GM21576 (cell line): ENCODE measurements around the gene ARHGAP26.
A peak's percentile ranks its signal among the peaks of the same experiment; 100 is the strongest.

ENCODE experiments used
- ATAC-seq: cut with Tn5 transposase; IDR thresholded peaks from one replicate; pipeline ENCODE4 v1.9.1; 2021; ENCODE audit warnings: mild to moderate bottlenecking, moderate library complexity; ENCODE audit not compliant: unreplicated experiment

The ARHGAP26 gene

DNA sequence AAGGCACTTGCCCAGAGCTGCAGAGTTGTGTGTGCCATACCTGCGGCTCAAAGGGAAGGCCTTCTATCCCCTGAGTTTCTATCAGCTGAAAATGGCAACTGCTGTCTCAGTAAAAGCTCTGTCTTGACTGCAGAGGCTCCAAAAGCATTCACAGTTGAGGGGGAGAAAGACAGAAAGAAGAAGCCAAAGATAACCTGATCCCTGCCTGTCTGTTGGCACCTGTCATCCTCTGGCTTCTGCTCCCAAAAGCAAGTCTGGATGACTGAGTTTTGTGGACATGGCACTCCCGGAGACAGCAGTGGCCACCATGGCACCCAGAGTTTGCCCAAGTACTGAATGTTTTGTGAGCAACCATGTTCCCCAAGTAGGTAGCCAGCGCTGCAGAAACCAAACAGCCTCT, 456.7 kb downstream of the ARHGAP26 start:
- ATAC-seq = no peak

DNA sequence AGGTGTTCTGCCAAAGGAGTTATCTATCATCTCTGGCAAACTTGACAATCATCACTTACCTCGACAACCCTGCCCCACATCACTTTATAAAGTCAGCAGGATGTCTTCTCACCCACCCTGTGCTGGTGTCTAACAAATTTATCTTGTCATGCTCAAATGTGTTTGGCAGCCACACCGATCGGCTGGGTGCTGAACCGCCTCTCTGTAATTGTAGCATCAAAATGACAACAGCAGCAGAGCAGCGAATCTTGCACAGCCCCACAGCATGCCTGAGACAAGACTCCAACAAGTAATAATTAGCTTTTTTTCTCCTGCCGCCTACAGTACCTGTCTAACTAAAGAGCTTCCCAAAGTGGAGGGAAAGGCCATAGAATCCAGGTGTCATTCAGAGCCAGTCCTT, 457.1 kb downstream of the ARHGAP26 start:
- ATAC-seq = no peak

DNA sequence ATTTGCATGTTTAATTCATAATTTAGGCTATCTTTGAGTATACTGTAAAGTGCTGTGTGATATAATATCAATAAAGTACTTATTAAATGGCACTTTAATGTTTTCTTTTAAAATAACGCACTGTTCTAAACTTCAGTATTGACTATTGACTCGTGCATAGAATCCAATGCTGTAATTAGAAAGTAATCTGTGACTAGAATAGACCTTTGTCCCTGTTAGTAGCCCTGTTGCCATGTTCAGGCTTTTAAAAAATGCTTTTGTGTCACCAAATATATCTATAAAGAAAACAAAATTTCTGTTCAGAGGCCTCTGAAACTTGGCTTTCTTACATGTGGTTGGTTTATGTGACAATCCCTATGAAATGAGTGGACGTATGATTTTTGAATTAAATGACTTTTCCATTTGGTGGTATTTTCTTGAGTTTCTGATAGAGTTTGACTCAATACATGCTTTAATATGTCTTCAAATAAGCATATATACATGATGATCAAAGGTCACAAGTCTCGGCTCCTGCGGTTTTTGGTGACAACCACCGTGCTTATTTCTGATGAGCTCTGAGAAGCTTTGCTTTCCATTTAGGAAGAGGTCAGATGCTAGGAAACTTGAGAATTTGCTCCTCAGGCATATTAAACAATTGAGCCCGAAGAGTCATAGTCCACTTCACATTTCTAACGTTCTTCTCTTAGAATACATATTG, 458.6 kb downstream of the ARHGAP26 start:
- ATAC-seq = no peak

DNA sequence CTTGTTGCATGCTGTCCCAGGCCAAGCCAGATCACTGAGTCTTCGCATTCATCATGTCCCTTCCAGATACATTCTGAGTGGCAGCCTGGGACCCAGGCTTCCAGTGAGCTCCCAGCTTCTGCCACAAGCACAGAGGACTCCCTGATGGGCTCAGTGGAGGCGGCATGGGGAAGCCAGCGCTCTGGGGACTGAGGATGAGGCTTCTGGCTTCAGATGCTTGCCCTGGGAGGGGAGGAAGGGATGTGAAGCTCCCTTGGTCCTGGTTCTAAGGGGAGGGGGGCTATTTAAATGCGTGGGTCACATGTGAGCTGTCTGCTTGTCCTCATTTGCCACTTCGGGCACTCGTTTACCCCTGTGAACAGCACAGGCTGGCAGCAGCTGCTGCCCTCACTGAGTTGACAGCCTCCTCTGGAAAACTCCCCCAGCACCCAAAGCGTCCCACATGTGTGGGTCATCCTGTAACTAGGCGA, 459.3 kb downstream of the ARHGAP26 start:
- ATAC-seq = peak; percentile 39

DNA sequence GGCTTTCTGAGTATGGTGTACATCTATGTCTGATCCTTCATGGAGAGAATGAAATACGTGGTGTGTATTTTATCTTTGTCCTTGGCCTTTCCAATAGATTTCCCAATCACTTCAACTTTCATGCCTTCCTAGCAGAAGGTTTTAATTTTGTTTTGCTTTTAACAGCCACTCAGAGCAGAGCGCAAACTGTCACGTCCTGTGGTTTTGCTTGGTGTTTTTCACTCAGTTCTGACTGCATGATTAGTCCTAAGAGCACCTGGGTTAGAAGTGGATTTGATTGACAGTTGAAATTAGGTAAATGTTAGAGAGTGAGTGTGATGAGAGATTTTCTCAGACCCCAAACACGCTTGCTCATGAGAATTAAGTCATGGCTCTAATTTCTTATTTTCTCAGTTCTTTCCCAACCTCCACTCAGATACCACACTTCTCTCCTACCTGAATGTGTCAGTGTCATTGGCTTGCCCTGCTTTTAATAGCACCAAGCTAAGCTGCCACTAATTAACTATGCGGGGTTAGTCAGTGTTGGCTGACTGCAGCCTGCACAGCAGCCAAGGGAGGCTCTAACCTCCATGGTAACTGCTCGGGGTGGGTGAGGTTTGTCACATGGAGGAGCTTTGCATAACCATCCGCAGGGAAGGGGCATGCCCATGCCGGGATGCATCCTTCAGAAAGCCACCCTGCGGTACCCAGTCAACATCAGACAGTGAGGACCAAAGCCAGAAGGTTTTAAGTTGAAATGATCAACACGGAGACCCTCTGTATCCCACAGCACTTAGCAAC, 459.9 kb downstream of the ARHGAP26 start:
- ATAC-seq = peak; percentile 92

DNA sequence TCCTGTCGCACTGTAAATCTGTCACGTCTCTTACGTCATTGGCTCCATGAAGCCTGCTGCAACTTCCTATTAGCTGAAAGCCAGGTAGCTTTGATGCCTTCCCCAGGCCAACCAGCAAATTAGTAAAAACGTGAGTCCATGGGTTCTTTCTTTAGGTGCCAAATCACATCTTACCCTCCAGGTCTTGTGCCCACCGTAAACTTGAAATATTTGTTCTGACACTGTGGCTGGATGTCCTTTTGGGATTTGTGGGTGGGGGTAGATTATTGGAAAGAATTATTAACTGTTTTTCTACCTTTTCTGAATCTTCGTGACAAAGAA, 460.5 kb downstream of the ARHGAP26 start:
- no peak for ATAC-seq

DNA sequence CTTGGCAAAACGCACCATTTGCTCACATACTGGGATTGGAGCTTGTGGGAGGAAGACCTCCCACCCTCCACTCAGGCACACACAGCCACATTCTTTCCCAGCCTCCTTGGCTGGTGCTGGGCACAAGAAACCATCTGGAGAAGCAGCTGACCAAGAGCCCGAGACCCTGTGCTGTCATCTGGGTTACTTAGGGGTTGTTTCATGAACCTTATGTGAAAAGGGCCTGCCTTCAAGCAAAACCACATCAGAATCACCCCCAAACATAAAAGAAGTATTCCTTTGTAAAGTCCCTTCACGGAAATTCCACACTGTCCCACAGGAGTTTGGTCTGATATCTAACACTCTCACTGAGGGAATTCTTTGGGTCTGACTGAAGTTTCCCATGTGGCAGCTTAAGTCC, 461.2 kb downstream of the ARHGAP26 start:
- ATAC-seq = no peak

DNA sequence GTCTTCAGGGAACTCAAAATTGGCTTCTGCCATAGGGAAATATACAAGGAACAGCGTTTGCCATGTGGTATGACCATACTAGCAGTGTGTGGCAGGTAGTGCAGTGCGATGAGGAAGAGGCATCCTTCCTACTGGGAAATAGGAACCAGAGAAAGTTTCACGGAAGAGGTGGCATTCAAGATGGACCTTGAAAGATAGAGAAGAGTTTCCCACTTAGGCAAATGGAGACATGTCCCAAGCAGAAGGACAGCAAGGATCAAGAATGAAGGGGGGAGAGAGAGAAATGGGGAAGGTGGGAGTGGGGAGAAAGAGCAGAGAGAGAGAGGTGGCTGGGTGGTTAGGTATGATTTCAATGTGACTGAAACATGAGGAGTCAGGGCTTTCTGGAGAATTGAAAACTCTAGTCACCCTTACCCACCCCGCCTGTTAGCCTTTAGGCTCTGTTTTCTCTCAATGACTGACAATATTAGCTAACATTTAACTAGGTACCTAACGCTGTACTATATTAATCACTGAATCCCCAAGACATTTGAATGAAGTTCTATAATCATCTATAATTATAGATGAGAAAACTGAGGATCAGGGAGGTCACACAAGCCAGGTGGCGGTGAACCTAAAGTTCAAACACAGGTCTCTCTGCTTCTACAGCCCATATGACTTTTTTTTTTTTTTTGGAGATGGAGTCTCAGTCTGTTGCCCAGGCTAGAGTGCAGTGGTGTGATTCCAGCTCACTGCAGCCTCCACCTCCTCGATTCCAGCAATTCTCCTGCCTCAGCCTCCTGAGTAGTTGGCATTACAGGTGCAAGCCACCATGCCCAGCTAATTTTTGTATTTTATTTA, 462.0 kb downstream of the ARHGAP26 start:
- ATAC-seq = no peak

DNA sequence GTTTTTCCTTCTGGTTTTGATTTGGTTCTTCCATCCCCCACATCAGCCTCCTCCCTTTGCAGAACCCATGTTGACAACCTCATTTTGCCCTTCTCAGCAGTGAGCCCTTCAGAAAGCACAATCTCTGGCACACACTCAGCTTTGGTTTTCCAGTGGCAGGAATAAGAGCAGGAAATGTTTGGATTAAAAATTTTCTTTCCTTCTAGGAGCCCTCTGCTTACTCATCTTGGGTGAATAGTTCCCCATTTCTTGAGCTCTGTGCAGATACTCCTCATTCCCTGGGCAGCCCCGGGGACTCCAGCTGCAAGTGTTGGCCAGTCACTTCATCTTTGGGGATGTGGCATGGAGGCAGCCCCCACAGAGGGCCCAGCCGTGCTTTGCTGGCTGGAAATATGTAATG, 462.9 kb downstream of the ARHGAP26 start:
- ATAC-seq = no peak

DNA sequence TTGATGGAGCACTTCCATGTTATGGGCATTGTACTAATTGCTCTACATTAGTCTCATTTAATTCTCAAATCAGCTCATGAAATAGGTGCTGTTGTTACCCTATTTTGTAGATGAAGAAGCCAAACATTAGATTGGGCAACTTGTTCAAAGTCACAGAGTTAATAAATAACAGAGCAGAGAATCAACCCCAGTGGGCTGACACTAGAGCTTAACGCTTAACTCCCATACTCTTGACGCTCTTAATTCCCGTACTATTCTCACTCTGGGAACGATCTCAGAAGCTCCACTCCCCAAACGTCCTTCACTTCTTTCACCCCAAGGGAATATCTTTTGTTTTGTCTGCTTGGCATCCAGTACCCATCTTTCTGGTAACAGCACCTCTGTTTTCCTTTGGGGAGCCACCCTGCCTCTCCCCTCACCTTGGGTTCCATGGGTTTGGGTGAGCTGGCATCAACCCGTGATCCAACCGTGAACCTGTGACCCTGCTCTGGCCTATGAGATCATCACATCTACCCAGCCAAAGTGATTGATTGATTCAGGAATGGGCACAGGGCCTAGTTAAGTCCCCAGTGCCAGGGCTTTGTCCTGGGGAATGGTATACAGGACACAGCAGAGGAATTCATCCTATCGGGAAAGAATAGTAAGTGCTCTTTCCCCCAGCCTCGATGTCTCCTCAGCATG, 464.1 kb downstream of the ARHGAP26 start:
- ATAC-seq = no peak

DNA sequence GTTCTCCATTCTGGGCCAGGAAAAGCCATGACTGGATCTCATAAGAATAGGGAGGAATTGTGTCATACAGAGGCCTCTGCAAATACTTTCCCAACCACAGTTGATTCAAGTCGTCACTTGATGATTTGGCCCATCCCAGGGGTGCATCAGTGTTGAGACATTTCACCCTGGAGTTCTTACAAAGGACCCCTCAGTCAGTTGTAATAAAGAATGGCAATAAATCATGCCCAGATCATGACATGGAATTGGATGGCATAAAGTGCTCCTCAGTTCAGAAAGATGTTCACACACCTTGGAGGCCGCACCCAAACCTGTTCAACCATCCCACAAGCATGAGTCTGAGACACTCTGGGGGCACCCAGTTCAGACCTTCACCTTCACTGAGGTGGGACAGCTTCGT, 465.2 kb downstream of the ARHGAP26 start:
- ATAC-seq = no peak

DNA sequence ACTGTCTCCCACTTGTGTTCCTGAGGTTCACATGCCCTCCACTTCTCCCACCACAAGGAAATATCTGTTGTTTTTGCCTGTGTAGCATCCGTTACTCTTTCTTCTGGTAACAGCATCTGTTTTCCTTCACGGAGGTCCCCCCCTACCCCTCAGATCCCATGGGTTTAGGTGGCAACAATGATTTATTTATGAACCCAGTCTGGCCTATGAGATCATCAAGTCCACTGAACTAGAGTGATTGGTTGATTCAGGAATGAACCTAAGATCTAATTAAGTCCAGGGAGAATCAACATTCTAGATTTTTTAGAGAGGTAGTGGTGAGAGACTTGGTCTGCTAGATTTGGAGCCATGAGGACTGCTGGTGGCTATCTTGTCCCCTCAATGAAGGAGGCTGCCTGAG, 466.5 kb downstream of the ARHGAP26 start:
- ATAC-seq = no peak

DNA sequence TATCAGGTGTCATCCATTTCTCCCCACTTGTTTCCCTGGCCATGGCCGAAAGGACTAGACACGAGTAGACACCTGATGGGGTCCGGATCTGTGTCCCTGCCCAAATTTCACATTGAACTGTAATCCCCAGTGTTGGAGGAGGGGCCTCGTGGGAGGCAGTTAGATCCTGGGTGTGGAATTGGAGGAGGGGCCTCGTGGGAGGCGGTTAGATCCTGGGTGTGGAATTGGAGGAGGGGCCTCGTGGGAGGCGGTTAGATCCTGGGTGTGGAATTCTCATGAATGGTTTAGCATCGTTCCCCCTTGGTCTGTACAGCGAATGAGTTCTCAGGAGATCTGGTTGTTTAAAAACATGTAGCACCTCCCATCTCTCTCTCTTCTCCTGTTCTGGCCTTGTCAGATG, 467.5 kb downstream of the ARHGAP26 start:
- no peak for ATAC-seq

DNA sequence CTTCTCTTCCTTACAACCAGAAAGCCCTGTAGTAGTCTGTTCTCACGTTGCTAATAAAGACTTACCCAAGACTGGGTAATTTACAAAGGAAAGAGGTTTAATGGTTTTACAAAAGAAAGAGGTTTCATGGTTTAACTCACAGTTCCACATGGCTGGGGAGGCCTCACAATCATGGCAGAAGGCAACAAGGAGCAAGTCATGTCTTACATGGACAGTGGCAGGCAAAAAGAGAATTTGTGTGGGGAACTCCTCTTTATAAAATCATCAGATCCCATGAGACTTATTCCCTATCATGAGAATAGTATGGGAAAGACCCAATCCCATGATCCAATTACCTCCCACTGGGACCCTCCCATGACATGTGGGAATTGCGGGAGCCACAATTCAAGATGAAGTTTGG, 468.4 kb downstream of the ARHGAP26 start:
- ATAC-seq = no peak

DNA sequence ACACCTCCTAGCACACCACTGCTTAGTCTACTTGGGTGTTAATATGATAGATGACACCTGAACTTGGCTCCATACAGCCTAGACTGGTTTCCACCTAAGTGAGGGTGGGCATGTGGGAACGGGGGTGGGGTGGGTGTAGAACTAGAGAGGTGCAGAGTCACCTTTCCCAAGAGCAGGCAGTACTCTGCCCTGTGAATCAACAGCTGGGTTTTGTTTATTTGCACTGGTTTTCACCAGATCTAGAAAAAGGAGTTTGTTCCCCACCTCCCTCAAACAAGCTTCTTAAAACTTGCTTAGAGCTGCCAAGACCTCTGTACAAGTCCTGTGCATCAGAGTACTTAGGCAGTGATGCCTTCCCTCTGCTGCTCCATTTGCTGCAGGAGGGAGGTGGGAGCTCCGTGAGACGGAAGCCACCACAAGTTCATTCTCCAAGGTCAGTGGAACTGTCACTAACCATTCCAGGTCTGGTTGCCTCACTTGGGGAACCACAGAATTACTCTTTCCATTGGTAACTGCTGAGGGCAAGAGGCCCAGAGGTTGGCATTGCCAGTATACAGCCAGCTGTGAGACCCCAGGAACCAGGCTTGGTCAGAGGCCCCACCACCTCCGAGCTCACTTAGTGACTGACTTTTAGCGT, 469.8 kb downstream of the ARHGAP26 start:
- no peak for ATAC-seq

DNA sequence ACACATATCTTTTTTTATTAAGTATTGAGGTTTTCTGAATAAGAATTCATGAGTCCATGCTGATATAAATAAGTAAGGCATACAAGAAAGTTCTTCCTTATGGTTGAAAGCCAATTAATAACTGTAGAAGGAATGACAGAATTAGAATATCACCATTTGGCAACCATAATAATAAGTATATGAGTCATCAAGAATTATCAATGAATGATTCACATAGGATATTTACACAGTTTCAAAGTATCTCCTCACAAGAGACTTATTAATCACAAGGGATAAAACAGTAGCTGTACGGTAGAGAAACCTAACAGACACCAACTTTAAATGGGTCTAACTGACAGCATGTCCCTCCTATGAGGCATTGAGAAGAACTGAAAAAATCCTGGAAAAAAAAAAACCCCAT, 471.7 kb downstream of the ARHGAP26 start:
- ATAC-seq = no peak

DNA sequence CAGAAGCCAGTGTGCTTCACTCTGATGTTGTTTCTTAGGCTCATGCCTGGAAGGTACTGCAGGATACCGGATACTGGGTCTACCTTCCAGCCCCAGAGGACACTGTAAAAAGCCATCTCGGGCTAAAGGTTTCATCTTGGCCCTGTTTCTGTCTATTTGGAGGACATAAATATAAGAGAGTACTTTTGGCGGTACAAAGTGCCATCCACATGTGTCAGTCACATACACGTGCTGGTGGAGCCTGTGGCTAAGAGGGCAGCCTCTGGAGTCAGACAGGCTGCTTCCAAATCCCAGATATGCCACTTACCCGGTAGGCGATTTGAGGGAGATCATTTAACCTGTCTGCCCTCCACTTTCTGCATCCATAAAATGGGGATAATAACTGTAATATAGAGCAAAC, 472.9 kb downstream of the ARHGAP26 start:
- ATAC-seq = no peak

DNA sequence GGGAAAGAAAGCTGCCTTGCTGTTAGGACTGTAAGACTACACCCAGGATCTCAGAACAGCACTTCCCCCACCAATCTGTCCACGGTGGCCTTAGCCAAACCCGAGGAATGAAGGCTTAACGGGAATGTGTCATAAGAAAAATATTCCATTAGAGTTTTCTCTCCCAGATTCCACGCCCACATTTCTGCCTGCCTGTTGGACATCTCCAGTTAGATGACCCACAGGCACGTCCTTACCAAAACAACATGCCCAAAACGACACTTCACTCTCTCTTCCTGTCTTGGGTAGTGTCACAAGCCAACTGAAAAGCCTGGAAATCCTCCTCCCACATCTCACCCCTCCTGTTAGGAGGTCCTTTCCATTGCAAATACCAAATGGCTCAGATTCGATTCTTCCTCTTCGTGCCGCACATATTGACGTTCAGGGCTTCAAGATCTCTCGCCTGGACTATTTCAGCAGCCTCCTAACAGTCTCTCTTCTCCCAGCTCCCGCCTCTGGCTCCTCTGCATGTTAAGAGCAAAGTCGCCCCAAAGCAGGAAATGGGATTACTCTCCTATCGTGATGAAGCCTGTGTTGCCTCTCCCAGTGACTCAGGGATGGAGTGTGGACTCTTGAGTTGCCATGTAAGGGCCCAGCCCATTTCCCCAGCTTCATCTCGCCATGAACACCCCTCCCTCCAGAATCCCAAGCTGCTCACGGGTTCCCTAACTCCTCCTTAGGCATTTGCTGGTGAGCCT, 474.0 kb downstream of the ARHGAP26 start:
- ATAC-seq = no peak

DNA sequence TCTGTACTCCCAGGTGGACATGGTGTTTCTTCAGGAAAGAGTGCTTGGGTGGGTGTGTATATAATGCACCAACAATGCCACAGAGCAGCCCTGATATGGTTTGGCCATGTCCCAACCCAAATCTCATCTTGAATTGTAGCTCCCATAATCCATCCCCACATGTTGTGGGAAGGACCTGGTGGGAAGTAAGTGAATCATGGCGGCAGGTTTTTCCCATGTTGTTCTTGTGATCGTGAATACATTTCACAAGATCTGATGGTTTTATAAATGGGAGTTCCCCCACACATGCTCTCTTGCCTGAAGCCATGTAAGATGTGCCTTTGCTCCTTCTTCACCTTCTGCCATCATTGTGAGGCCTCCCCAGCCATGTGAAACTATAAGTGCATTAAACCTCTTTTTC, 474.8 kb downstream of the ARHGAP26 start:
- no peak for ATAC-seq

DNA sequence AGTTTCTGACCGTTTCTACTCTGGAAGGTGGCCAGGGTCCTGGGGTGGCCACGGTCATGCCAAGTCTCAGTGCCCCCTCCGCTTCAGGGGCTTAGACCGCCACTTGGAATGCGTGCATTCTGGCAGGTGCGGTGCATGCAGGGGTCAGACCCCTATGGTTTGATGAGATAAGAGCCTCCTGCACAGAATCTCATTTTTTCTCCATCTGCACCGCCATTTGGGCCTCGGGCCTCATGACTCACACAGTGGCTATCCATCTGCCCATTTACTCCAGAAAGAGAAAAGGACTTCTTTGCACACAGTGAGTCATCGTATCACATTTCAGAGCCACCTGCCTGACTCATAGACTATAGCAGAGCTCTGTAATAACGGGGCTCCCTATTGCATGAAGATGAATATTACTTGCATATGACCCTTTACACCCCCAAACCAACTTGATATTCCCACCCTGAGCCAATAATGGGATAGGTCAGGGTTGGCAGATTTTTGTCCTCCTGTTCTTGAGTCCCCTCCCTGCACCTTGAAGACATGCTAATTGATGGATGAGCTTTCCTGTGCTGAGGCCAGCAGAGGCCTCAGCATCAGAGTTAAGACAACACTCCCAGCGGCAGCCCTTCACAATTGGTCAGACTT, 475.9 kb downstream of the ARHGAP26 start:
- no peak for ATAC-seq
